ENCODE measurements around the gene FIBIN. TPM values are rescaled to one million over a fixed set of nuclear protein-coding genes. Genes with fewer than 3 reads are reported as not detected.

The FIBIN gene
- total RNA-seq, 1 donor: 25.9 TPM

GRCh38 chr11:27029966-27030365, 36.1 kb downstream of the FIBIN start:
- no peak overlapping the region for H3K4me3 ChIP-seq (ENCODE audit: low read depth, low read length)
- no peak for DNase-seq (ENCODE audit: low read depth)
- no peak for TF ChIP-seq CTCF (IDR thresholded peaks at IDR 0.05; ENCODE audit: insufficient read depth, low read depth, low read length)

- DNase-seq (ENCODE audit: low read depth): no peak
- TF ChIP-seq CTCF (IDR thresholded peaks at IDR 0.05; ENCODE audit: insufficient read depth, low read depth, low read length): no peak
- H3K4me3 ChIP-seq (ENCODE audit: low read depth, low read length): no peak overlapping the region
Measured at GRCh38 chr11:27031754-27032153, 37.8 kb downstream of the FIBIN start.

- no peak overlapping the region for H3K4me3 ChIP-seq (ENCODE audit: low read depth, low read length)
- DNase-seq (ENCODE audit: low read depth): no peak
- no peak for TF ChIP-seq CTCF (IDR thresholded peaks at IDR 0.05; ENCODE audit: insufficient read depth, low read depth, low read length)
Measured at GRCh38 chr11:27039873-27040272, 46.0 kb downstream of the FIBIN start.

GRCh38 chr11:27040302-27041115, 46.6 kb downstream of the FIBIN start, which contains the start of gene BBOX1:
BBOX1 (plus strand) TSS chr11:27040815; CDS start chr11:27055431, 14,616 bp downstream.
- TF ChIP-seq CTCF (IDR thresholded peaks at IDR 0.05; ENCODE audit: insufficient read depth, low read depth, low read length): no peak
- DNase-seq (ENCODE audit: low read depth): no peak
- H3K4me3 ChIP-seq (ENCODE audit: low read depth, low read length): no peak within 1 kb of the TSS

GRCh38 chr11:27041141-27041899, 47.4 kb downstream of the FIBIN start:
- TF ChIP-seq CTCF (IDR thresholded peaks at IDR 0.05; ENCODE audit: insufficient read depth, low read depth, low read length): no peak
- no peak overlapping the region for H3K4me3 ChIP-seq (ENCODE audit: low read depth, low read length)
- peak; percentile 29 for DNase-seq (ENCODE audit: low read depth)

Other genes starting within 250 kb of the FIBIN start
- not detected in 2 replicates for gene BBOX1, start 46.7 kb downstream of the FIBIN start, total RNA-seq

Data from fibroblast of villous mesenchyme (primary cell).